Suppressor macrophage treated with lipopolysaccharide for 4 hours (primary cell): Measurements from ENCODE around the gene BLVRB.
"Not testable (repeated sequence)": the region's sequence is repeated elsewhere in the genome, so short reads cannot be mapped to it uniquely, and the experiment has no call there.

Source experiments
- DNase-seq: peaks from one replicate; pipeline ENCODE4 v3.0.0-alpha.2; 2020

The BLVRB gene

GRCh38 chr19:40420766-40421765 lies 44.5 kb downstream of the BLVRB start:
- DNase-seq: peak; percentile 93

GRCh38 chr19:40420451-40420765 lies 45.1 kb downstream of the BLVRB start:
- DNase-seq: no peak

- DNase-seq: no peak
These were observed 45.8 kb downstream of the BLVRB start for GRCh38 chr19:40419780-40420179.

- no peak for DNase-seq
These were observed 46.4 kb downstream of the BLVRB start for GRCh38 chr19:40419066-40419612.

- DNase-seq: no peak
These were observed 47.5 kb downstream of the BLVRB start for GRCh38 chr19:40418040-40418439.

- no peak for DNase-seq
These were observed 47.9 kb downstream of the BLVRB start for GRCh38 chr19:40417643-40417981.

GRCh38 chr19:40416918-40417642 lies 48.5 kb downstream of the BLVRB start:
- DNase-seq: peak; percentile 49

- no peak for DNase-seq
These were observed 49.8 kb downstream of the BLVRB start for GRCh38 chr19:40415768-40416167.

GRCh38 chr19:40414542-40415535 lies 50.7 kb downstream of the BLVRB start:
- no peak for DNase-seq

- DNase-seq: no peak
These were observed 52.2 kb downstream of the BLVRB start, which contains the start of gene PRX for GRCh38 chr19:40413291-40413845. Gene PRX, minus strand, starts transcription at chr19:40413378. Its CDS starts 5,446 bp downstream, at chr19:40407932.

- no peak for DNase-seq
These were observed 52.7 kb downstream of the BLVRB start for GRCh38 chr19:40412866-40413265.

GRCh38 chr19:40411958-40412499 lies 53.5 kb downstream of the BLVRB start:
- DNase-seq: no peak

- no peak for DNase-seq
These were observed 54.3 kb downstream of the BLVRB start for GRCh38 chr19:40411125-40411842.

GRCh38 chr19:40410030-40410389 lies 55.5 kb downstream of the BLVRB start:
- no peak for DNase-seq

GRCh38 chr19:40408598-40408925 lies 57.0 kb downstream of the BLVRB start:
- DNase-seq: not testable (repeated sequence)

- no peak for DNase-seq
These were observed 57.6 kb downstream of the BLVRB start for GRCh38 chr19:40407714-40408597.

GRCh38 chr19:40403262-40403984 lies 62.1 kb downstream of the BLVRB start:
- peak; percentile 92 for DNase-seq

GRCh38 chr19:40400559-40400958 lies 65.0 kb downstream of the BLVRB start:
- no peak for DNase-seq

GRCh38 chr19:40398417-40399131 lies 67.0 kb downstream of the BLVRB start:
- peak; percentile 56 for DNase-seq
